Measurements from ENCODE around the gene IL17RD. TPM values are rescaled to one million over a fixed set of nuclear protein-coding genes. Genes with fewer than 3 reads are reported as not detected.

Gene IL17RD
- total and polyA plus RNA-seq, 9 of the 15 experiments (the other 6 are each of a cell fraction or from before 2014, with no cell fraction given) = under 0.01 to 0.09 (median 0.04) TPM; not detected in 4

DNA sequence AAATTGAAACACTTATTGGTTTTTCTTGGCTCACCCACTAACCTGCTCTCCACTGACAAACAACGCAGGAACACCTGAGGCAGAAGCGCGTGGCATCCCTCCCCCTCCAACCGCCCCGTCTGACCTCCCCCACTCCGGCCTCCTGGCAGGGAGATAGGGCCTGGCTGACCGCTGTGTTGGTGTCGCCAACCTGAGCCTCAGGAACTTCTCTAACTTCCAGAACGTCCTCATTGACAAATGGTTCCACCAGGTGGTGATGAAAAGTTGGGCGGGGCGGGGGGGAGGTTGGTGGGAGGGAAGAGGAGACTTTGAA lies 22.8 kb downstream of the IL17RD start:
- Histone ChIP-seq H3K9ac (ENCODE audit: insufficient read depth in 1 of 2, low read depth in 2 of 2, low read length in 2 of 2) (no peak overlapping the region), H3K27ac (ENCODE audit: extremely low read depth, low read depth, low read length) (no peak overlapping the region), H3K27me3 (ENCODE audit: control insufficient read depth in 2 of 2, insufficient read depth in 2 of 2, low read length in 2 of 2) (peaks cover 0 to 11% of the 10 kb centered on the region in 2 experiments; a peak in 3 of 5 replicates), H3K36me3 (ENCODE audit: control insufficient read depth, insufficient read depth, low read length) (no peaks in the 10 kb centered on the region), H4K20me1 (replicated peaks; ENCODE audit: control insufficient read depth, insufficient read depth, low read length) (no peaks in the 10 kb centered on the region), H3K9me3 (replicated peaks; ENCODE audit: control insufficient read depth, insufficient read depth, low read depth, low read length) (no peaks in the 10 kb centered on the region), H3K4me3 (no peak overlapping the region), H3K9me1 (ENCODE audit: control insufficient read depth, insufficient read depth, low read length) (no peaks in the 10 kb centered on the region), H2AFZ (ENCODE audit: low read depth, low read length) (no peak overlapping the region), H3K4me2 (ENCODE audit: insufficient read depth, low read length) (no peak overlapping the region), H3K4me1 (replicated peaks in 1 of 2; ENCODE audit: control insufficient read depth in 2 of 2, insufficient read depth in 2 of 2, low read length in 2 of 2) (no peaks in the 10 kb centered on the region), H3K79me2 (ENCODE audit: control insufficient read depth, insufficient read depth, low read length) (no peaks in the 10 kb centered on the region)
- ChIA-PET POLR2A (interaction anchor here (0.9 kb wide), 1 partner anchor 14 kb away, joined by 3 read pairs; no protein-coding TSS in a partner anchor), CTCF (ENCODE audit: low intra/inter-chr PET ratio) (no interaction called here)
- DNase-seq (ENCODE audit: extremely low read depth in 1 of 4, low spot score in 3 of 4) = no peak
- ATAC-seq = no peak
- no TSS peak for BruUV-seq (replicated peaks)
- 4% methylated on average over 8 of the region's 11 CpGs for WGBS (ENCODE audit: insufficient coverage, low coverage, missing lambda C conversion rate)
- FAIRE-seq = no peak
- intact Hi-C loops (cut with micrococcal nuclease) = no loop called here
- no peak for TF ChIP-seq OTX1 (CRISPR knock-in tag; IDR thresholded peaks at IDR 0.05)
- in situ Hi-C loops (cut with MboI) = no loop called here

DNA sequence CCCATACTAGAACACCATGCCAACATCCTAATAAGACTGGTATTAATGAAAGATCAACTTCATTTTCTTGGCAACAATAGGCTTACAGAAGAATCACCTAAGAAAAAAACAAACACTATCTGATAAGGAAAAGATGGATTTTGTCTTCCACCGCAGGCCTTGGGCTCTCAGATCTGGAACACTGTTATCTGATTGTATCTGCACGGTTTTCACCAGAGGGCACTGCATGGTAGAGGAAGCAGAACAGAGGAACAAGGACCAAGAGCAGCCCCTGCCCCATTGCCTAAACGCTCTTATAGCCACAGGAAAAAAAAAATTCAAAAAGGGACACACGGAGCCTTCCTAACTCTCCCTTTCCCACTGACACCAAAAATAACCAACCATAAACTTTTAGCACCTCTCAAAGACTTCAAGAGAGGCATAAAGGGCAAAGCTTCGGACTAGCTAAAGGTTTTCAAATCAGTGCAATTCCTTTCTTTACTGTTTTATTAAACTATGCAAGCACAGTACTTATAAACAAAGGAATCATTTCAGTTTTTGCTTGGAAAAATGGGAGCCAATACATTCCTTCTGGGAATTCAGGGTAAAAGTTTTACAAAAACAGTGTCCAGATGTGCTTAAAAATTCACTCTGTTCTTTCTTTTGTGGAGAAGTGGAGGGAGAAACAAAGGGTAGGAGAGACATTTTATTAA lies 23.3 kb downstream of the IL17RD start:
- DNase-seq (ENCODE audit: extremely low read depth in 1 of 4, low spot score in 3 of 4) (no peak), FAIRE-seq (no peak), ATAC-seq (no peak)
- in situ Hi-C loops (cut with MboI) (no loop called here), intact Hi-C loops (cut with micrococcal nuclease) (no loop called here)
- H3K4me2 ChIP-seq (ENCODE audit: insufficient read depth, low read length) = no peak overlapping the region
- no peaks in the 10 kb centered on the region for H3K36me3 ChIP-seq (ENCODE audit: control insufficient read depth, insufficient read depth, low read length)
- BruUV-seq (replicated peaks) = no TSS peak
- H3K27me3 ChIP-seq (ENCODE audit: control insufficient read depth in 2 of 2, insufficient read depth in 2 of 2, low read length in 2 of 2) = peaks cover 0 to 16% of the 10 kb centered on the region in 2 experiments; a peak in 3 of 5 replicates
- H3K9ac ChIP-seq (ENCODE audit: insufficient read depth in 1 of 2, low read depth in 2 of 2, low read length in 2 of 2) = no peak overlapping the region
- H3K4me3 ChIP-seq = no peak overlapping the region
- H2AFZ ChIP-seq (ENCODE audit: low read depth, low read length) = no peak overlapping the region
- no peaks in the 10 kb centered on the region for H3K9me3 ChIP-seq (replicated peaks; ENCODE audit: control insufficient read depth, insufficient read depth, low read depth, low read length)
- H4K20me1 ChIP-seq (replicated peaks; ENCODE audit: control insufficient read depth, insufficient read depth, low read length) = no peaks in the 10 kb centered on the region
- TF ChIP-seq ZFP30 (CRISPR knock-in tag; IDR thresholded peaks at IDR 0.05; ENCODE audit: borderline replicate concordance) = no peak
- TF ChIP-seq NR3C1 (CRISPR knock-in tag; IDR thresholded peaks at IDR 0.05) = no peak
- TF ChIP-seq HNRNPL (IDR thresholded peaks at IDR 0.05; ENCODE audit: low read depth, low read length) = no peak
- TF ChIP-seq NR4A1 (CRISPR knock-in tag; IDR thresholded peaks at IDR 0.05) = no peak
- TF ChIP-seq NR4A1 (tag; IDR thresholded peaks at IDR 0.05) = no peak
- TF ChIP-seq BHLHE40 (IDR thresholded peaks at IDR 0.05; ENCODE audit: low read length) = no peak
- TF ChIP-seq NFYB (IDR thresholded peaks at IDR 0.05; ENCODE audit: extremely low read depth, insufficient read length) = no peak
- no peak for TF ChIP-seq ZNF316 (IDR thresholded peaks at IDR 0.05)
- TF ChIP-seq NR1H2 (CRISPR knock-in tag; IDR thresholded peaks at IDR 0.05) = no peak
- no peak for TF ChIP-seq SRSF1 (IDR thresholded peaks at IDR 0.05; ENCODE audit: low read depth, low read length)
- TF ChIP-seq RBM34 (IDR thresholded peaks at IDR 0.05; ENCODE audit: borderline replicate concordance, insufficient read depth, low read length) = no peak
- H3K4me1 ChIP-seq (replicated peaks in 1 of 2; ENCODE audit: control insufficient read depth in 2 of 2, insufficient read depth in 2 of 2, low read length in 2 of 2) = no peaks in the 10 kb centered on the region
- H3K79me2 ChIP-seq (ENCODE audit: control insufficient read depth, insufficient read depth, low read length) = no peaks in the 10 kb centered on the region
- ChIA-PET CTCF (ENCODE audit: low intra/inter-chr PET ratio) (no interaction called here), POLR2A (no interaction called here)
- H3K9me1 ChIP-seq (ENCODE audit: control insufficient read depth, insufficient read depth, low read length) = no peaks in the 10 kb centered on the region
- 0% methylated on average over 5 of the region's 5 CpGs for WGBS (ENCODE audit: insufficient coverage, low coverage, missing lambda C conversion rate)
- no peak overlapping the region for H3K27ac ChIP-seq (ENCODE audit: extremely low read depth, low read depth, low read length)

All from K562 (cell line).